GM19193 (cell line): ENCODE measurements around the gene SYT8.

ENCODE experiments used
- POLR2A ChIP-seq: IDR thresholded peaks from 4 replicates; pipeline ENCODE4 v1.6.1; 2011; ENCODE audit not compliant: insufficient read depth, insufficient read length; ENCODE audit errors: extremely low read depth

SYT8 gene

DNA sequence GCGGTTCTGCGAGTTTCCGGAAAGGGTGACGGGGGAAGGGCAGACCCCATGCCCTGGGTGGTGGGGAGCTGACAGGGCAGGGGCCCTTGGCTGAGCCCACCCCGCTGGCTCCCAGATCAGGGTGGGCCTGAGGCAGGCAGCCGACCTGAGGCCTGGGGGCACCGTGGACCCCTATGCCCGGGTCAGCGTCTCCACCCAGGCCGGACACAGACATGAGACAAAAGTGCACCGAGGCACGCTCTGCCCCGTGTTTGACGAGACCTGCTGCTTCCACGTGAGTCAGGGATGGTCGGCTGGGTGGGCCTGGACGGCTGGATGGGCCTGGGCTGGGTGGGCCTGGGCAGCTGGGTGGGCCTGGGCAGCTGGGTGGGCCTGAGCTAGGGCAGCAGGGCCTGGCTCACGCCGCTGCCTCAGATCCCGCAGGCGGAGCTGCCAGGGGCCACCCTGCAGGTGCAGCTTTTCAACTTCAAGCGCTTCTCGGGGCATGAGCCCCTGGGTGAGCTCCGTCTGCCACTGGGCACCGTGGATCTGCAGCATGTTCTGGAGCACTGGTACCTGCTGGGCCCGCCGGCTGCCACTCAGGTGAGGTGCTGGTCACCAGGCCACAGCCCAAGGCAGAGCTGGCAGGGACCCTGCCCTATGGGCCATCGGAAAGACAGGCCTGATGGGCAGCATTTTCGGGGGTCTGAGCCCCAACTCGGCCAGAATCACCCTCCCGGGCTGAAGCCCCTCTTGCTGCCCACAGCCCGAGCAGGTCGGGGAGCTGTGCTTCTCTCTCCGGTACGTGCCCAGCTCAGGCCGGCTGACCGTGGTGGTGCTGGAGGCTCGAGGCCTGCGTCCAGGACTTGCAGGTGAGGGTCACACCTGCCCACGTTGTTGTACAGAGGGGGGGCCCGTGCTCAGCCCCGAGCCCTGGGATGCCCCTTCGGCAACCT, 1.5 kb downstream of the SYT8 start:
- TF ChIP-seq POLR2A, result no peak

DNA sequence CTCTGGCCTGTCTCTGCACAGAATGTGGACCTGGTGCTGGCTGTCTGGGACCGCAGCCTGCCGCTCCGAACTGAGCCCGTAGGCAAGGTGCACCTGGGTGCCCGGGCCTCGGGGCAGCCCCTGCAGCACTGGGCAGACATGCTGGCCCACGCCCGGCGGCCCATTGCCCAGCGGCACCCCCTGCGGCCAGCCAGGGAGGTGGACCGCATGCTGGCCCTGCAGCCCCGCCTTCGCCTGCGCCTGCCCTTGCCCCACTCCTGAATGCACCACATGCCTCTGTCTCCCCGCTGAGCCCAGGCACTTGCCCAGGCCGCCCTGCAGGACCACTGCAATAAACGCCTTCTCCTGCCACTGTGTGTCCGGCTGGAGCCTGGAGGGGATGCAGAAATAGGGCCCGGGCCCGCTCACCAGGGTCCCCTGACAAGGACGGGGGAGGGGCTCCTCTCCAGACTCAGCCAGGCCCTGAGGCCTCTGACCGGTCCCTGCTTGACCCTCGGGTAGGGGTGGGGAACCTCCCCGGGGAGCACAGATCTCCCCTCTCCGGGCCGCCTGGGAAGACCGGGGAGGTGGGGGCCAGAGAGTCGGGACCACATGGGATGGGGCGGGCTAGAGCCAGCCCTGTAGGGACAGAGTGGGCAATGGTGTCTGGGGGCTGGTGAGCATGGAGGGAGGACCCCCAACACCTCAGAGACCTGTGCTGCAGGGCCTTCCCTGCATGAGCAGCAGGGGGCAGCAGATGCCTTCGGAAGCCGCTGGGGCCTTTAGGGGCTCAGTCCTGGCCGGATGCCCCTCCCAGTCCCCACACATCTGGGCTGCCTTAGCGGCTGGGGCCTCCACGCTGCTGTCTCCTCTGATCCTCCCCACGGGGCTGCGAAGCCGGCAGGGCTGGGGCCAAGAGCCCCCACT, 2.6 kb downstream of the SYT8 start:
- TF ChIP-seq POLR2A, result no peak

DNA sequence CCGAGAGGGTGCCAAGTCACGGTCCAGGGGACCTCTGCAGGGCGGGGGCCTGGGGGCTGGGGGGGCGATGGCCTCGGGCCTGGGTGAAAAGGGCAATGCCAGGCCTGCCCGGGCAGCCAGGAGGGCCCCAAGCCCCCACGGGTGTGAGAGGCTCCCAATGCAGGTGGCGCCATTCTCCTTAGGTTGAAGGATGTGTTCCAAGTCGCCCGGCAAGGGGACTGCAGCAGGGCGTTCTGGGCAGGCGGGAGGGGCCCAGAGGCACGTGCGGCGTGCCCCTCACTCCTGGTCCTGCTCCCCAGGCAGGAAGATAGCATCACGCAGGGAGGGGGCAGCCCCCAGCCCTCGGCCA, 3.3 kb downstream of the SYT8 start:
- no peak for TF ChIP-seq POLR2A

DNA sequence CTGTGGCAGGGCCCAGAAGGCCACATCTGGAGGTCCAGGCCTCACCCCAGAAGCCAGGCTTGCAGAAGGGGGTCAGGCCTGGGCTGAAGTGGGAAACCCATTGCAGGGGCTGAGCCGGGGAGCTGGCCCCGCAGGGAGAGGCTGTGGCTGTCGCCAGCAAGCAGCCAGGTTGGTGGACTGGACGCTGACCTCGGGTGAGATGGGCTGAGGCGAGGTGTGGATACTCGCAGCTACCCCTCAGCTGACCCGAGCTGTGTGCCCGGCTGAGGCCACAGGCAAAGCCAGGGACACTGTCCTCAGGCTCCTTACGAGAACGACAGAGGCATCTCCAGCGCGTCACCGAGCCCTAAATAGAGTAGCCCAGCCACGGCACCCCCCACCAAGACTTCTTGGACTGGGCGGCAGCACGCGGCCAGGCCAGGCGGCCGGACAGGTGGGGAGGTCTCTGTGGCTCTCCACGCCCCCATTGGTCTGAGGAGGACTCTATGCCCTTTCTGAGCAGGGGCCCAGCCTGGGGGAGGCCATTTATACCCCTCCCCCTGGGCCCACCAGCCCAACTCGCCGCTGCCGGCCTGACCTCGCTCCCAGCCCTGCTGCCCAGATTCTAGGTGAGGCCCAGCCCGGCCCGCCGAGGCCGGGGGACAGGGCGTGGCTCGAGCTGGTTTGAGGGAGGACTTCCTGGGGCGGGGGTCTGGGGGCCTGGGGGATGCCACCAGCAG, 3.8 kb downstream of the SYT8 start, which contains the start of gene TNNI2:
Gene TNNI2, plus strand, starts transcription at position 556 of the 719 bp plus-strand sequence. CDS start 716 bp downstream, outside the sequence.
- no peak for TF ChIP-seq POLR2A

DNA sequence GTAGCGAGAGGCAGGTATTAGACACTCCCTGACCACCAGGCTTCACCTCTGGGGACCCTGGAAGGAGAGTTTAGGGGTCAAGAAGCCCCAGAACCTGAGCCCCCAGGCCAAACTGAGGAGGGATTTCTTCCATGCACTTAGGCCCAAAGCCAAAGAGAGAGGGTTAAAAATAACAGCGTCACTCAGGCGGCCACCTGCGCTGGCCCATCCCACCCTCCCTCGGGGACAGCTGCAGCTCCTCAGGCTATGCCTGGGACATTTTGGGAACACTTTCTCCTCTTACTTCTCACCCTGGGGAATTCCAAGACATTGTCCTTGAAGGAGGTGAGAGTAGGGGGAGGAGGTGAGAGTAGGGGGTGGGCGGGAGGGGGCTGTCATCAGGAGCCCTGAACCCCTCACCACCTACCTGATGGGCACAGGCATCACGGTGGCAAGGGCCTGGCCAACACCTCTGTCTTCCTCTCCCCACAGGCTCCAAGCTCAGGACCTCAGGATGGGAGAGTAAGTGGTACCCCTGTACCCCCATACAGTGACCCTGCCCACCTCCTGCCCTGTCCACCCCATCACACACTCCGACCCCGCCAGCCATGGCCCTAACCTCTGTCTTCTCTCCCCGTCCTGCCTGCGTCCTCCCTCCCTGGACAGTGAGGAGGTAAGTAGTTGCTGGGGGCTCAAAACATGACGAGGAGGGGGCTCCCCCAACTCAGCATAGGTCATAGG, 4.6 kb downstream of the SYT8 start:
- TF ChIP-seq POLR2A, result no peak

DNA sequence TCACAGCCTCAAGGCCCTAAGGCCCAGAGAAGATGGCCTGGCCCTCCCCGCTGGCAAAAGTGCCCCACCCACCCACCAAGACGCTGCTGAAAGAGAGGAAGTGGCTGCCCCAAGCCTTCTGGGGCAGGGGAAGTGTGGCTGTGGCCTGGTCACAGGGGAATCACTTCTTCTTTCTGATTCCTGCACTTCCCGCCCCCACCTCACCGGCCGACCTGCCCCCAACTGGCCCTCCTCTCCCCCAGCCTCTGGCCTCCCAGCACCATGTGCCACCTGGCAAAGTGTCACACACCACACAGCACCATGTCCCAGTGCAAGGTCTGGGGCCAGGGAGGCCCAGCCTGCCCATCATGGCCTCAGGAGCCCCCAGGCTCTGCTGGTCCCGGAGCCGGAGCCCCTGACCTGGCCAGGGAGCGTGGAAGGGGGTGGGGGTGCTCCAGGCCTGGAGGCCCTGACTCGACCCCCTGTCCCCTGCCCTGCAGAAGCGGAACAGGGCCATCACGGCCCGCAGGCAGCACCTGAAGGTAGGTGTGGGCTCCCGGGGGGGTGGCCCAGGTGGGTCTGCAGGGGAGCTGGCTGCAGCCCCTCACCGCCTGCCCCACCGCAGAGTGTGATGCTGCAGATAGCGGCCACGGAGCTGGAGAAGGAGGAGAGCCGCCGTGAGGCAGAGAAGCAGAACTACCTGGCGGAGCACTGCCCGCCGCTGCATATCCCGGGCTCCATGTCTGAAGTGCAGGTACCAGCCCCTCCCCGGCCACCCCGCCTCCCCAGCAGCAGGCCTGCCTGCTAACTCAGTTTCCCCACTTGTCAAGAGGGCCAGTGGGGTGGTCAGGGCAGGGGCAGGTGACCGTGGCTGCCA, 5.4 kb downstream of the SYT8 start:
- TF ChIP-seq POLR2A, result no peak

DNA sequence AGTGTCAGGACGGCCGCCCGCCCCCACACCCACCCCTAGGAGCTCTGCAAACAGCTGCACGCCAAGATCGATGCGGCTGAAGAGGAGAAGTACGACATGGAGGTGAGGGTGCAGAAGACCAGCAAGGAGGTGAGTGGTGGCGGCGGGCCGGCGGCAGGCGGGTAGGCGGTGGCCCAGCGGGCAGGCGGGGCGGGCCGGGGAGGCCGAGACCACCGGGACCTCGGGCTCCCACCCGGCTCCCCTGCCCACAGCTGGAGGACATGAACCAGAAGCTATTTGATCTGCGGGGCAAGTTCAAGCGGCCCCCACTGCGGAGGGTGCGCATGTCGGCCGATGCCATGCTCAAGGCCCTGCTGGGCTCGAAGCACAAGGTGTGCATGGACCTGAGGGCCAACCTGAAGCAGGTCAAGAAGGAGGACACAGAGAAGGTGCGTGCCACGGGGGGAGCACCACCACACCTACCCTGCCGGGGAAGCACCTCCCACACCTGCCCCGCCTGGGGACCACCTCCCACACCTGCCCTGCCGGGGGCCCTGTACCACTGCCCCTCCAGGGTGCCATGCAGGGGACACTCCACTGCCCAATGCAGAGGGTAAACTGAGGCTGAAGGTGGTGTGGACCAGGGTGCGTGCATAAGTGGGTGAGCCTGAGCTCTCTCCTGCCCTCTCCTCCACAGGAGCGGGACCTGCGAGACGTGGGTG, 6.1 kb downstream of the SYT8 start:
- TF ChIP-seq POLR2A, result no peak

DNA sequence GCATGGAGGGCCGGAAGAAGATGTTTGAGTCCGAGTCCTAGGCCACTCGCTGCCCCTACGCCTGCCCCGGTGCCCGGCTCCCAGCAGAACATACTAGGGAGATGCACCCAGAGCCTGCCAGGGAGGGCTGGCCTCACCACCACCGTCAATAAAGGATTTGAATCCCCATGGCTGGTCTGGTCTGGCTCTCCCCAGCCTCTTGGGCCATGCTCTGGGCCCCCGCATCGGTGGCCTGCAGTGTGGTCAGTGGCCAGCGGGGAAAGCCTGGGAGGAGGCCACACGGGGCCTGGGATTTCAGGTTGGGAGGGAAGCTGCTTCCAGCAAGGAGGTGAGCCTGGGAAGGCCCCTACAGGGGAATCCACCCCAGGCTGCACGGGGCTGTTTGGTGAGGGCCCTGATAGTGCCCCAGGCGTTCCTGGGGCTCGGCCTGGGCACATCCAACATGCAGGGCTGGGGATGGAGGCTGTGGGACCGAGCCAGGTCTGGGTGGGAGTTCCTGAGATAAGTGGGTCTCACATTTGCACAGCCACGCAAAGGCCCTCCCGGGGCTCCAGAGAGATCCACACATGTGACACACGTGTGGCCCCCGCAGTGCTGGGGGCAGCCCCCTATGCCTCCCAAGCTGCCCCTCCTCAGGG, 6.8 kb downstream of the SYT8 start:
- no peak for TF ChIP-seq POLR2A

DNA sequence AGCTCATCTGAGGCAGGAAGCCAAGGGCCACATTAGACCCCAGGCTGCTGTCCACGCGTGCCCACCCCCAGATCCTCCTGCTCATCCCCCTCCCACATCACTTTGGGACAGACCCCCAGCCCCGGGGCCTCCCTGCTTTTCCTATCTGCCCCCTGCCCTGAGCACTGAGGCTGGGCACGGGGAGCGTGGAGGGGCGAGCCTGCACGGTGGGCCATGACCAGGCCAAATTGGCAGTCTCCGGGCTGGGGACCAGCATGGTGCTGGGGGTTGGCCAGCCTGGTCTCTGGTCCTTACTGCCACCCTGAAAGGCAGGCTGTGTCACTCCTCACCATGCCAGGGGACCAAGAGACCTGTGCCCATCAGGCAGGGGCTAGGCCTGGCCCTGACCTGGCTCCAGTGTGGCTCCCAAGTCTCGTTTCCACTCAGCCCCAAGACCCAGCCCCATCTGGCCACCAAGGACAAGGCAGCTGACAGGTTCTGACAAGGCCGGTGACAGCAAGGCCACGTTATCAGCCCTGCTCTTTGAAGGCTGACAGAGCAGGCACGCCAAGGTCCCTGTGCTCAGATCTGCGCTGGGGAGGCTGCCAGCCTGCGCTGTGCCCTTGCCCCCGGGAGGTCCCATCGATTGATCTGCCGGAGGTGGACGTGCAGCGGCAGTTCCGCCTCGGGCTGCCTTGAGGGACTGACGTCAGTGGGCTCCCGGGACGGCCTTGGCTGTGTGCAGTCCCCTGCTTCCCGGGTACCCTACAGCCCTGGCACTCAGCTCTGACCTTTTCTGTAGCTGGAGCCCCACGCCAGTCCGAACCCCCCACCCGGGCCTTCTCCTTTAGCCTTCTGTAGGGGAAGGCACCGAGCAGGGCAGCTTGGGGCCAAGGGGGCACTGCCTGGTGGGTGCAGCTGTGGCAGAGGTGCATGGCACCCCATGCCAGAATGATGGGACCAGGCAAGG, 7.6 kb downstream of the SYT8 start:
- TF ChIP-seq POLR2A, result no peak

DNA sequence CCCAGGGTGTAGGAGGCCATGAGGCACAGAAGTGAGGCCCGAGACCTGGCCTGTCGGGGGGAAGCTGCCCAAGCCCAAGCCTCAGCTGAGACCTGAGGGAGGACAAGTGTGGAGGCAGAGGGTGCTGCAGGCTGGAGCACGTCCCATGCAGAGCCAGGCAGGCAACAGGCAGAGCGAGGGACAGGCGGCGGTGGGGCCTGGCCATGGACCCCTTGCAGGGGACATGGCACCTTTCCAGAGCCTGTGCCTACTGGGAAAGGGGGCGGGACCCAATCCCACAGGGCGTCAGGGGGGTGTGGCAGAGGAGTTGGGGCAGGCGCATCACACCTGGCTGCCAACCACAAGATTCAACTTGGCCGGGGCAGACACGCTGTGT, 8.3 kb downstream of the SYT8 start:
- TF ChIP-seq POLR2A, result no peak

DNA sequence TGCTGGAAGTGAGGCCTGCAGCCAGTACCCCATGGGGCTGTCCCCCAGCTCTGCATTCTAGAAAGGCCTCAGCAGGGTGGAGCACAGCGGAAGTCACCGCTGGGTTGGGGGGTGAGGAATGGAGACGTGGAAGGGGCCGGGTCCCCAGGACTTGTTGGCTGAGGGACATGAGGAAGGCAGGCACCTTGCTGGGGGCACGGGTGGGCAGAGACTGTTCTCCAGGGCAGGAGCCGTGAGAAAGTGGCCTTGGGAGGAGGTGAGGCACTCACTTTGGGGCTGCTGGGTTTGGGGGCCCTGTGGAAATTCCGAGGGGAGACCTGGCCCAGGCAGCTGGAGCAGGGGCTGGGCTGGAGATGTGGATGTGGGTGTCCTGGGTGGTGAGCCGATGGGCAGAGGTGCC, 9.0 kb downstream of the SYT8 start:
- no peak for TF ChIP-seq POLR2A
